GM15510 (cell line): ENCODE data around the gene HOXD11.

ENCODE experiments used
- POLR2A ChIP-seq: IDR thresholded peaks from 3 replicates; pipeline ENCODE4 v1.6.1; 2011; ENCODE audit warnings: borderline replicate concordance; ENCODE audit not compliant: insufficient read length; ENCODE audit errors: extremely low read depth

The HOXD11 gene

GRCh38 chr2:176078541-176079284 is 28.4 kb upstream of the HOXD11 start:
- TF ChIP-seq POLR2A, result no peak

- TF ChIP-seq POLR2A, result no peak
Measured at GRCh38 chr2:176079285-176079830, 27.7 kb upstream of the HOXD11 start.

GRCh38 chr2:176079831-176080539 is 27.1 kb upstream of the HOXD11 start:
- TF ChIP-seq POLR2A, result no peak

- TF ChIP-seq POLR2A, result no peak
Measured at GRCh38 chr2:176080540-176081375, 26.3 kb upstream of the HOXD11 start.

- no peak for TF ChIP-seq POLR2A
Measured at GRCh38 chr2:176081376-176081836, 25.7 kb upstream of the HOXD11 start.

GRCh38 chr2:176081837-176082524 is 25.1 kb upstream of the HOXD11 start:
- TF ChIP-seq POLR2A, result no peak

- TF ChIP-seq POLR2A, result no peak
Measured at GRCh38 chr2:176082525-176082823, 24.6 kb upstream of the HOXD11 start.

GRCh38 chr2:176082824-176083751 is 24.0 kb upstream of the HOXD11 start:
- TF ChIP-seq POLR2A, result no peak

- TF ChIP-seq POLR2A, result no peak
Measured at GRCh38 chr2:176083796-176084261, 23.3 kb upstream of the HOXD11 start, which contains the start of gene EVX2. Gene EVX2 (minus strand): TSS chr2:176083962. CDS start chr2:176083776, 186 bp downstream.

GRCh38 chr2:176084611-176085119 is 22.4 kb upstream of the HOXD11 start:
- TF ChIP-seq POLR2A, result no peak

- no peak for TF ChIP-seq POLR2A
Measured at GRCh38 chr2:176085120-176085788, 21.8 kb upstream of the HOXD11 start.
